HEK293 (cell line): ENCODE results near the gene BCL11A.

Experiments
- CTCF ChIP-seq: fragments of 450-650 bp; formaldehyde crosslinking; IDR thresholded peaks from 2 replicates; pipeline ENCODE4 v1.5.1; 2016; ENCODE audit warnings: missing biosample characterization, missing genetic modification characterization
- EGR2 ChIP-seq: fragments of 450-650 bp; formaldehyde crosslinking; IDR thresholded peaks from 2 replicates; pipeline ENCODE4 v1.5.1; 2016; ENCODE audit warnings: low read depth, missing biosample characterization, missing genetic modification characterization
- GLI4 ChIP-seq: fragments of 450-650 bp; formaldehyde crosslinking; IDR thresholded peaks from 2 replicates; pipeline ENCODE4 v1.5.1; 2016; ENCODE audit warnings: missing biosample characterization, missing genetic modification characterization
- IKZF3 ChIP-seq: fragments of 450-650 bp; IDR thresholded peaks from 2 replicates; pipeline ENCODE4 v1.5.0; 2018; ENCODE audit warnings: missing biosample characterization, mild to moderate bottlenecking, missing genetic modification characterization, moderate library complexity
- KLF16 ChIP-seq: fragments of 450-650 bp; formaldehyde crosslinking; IDR thresholded peaks from 2 replicates; pipeline ENCODE4 v1.5.1; 2017; ENCODE audit warnings: missing biosample characterization, missing genetic modification characterization
- KLF7 ChIP-seq: fragments of 450-650 bp; formaldehyde crosslinking; IDR thresholded peaks from 2 replicates; pipeline ENCODE4 v1.5.1; 2016; ENCODE audit warnings: missing biosample characterization, missing genetic modification characterization, borderline replicate concordance
- KLF8 ChIP-seq: fragments of 450-650 bp; formaldehyde crosslinking; IDR thresholded peaks from 2 replicates; pipeline ENCODE4 v1.5.1; 2016; ENCODE audit warnings: missing biosample characterization, missing genetic modification characterization
- OSR2 ChIP-seq: fragments of 450-650 bp; formaldehyde crosslinking; IDR thresholded peaks from 2 replicates; pipeline ENCODE4 v1.5.1; 2016; ENCODE audit warnings: missing biosample characterization, missing genetic modification characterization
- YY1 ChIP-seq: fragments of 450-650 bp; formaldehyde crosslinking; IDR thresholded peaks from 2 replicates; pipeline ENCODE4 v1.5.1; 2018; ENCODE audit warnings: missing biosample characterization, missing genetic modification characterization
- YY2 ChIP-seq: fragments of 450-650 bp; formaldehyde crosslinking; IDR thresholded peaks from 2 replicates; pipeline ENCODE4 v1.5.1; 2016; ENCODE audit warnings: missing biosample characterization, missing genetic modification characterization
- ZBTB10 ChIP-seq: fragments of 450-650 bp; formaldehyde crosslinking; IDR thresholded peaks from 2 replicates; pipeline ENCODE4 v1.5.1; 2016; ENCODE audit warnings: missing biosample characterization, missing genetic modification characterization
- ZBTB17 ChIP-seq: fragments of 450-650 bp; formaldehyde crosslinking; IDR thresholded peaks from 2 replicates; pipeline ENCODE4 v1.5.1; 2016; ENCODE audit warnings: missing biosample characterization, missing genetic modification characterization
- ZBTB20 ChIP-seq: fragments of 450-650 bp; formaldehyde crosslinking; IDR thresholded peaks from 2 replicates; pipeline ENCODE4 v1.5.1; 2016; ENCODE audit warnings: missing biosample characterization, missing genetic modification characterization
- ZBTB8A ChIP-seq: fragments of 450-650 bp; formaldehyde crosslinking; IDR thresholded peaks from 2 replicates; pipeline ENCODE4 v1.5.1; 2016; ENCODE audit warnings: missing biosample characterization, missing genetic modification characterization
- ZNF138 ChIP-seq: fragments of 450-650 bp; formaldehyde crosslinking; IDR thresholded peaks from 2 replicates; pipeline ENCODE4 v1.5.1; 2016; ENCODE audit warnings: missing biosample characterization, missing genetic modification characterization, borderline replicate concordance
- ZNF140 ChIP-seq: fragments of 450-650 bp; formaldehyde crosslinking; IDR thresholded peaks from 2 replicates; pipeline ENCODE4 v1.5.1; 2016; ENCODE audit warnings: missing biosample characterization, missing genetic modification characterization
- ZNF248 ChIP-seq: fragments of 450-650 bp; formaldehyde crosslinking; IDR thresholded peaks from 2 replicates; pipeline ENCODE4 v1.5.1; 2017; ENCODE audit warnings: missing biosample characterization, missing genetic modification characterization
- ZNF335 ChIP-seq: fragments of 450-650 bp; formaldehyde crosslinking; conservative IDR thresholded peaks from 2 replicates; pipeline ENCODE4 v1.5.1; 2016; ENCODE audit warnings: missing biosample characterization, missing genetic modification characterization
- ZNF341 ChIP-seq: fragments of 450-650 bp; formaldehyde crosslinking; IDR thresholded peaks from 2 replicates; pipeline ENCODE4; 2016; ENCODE audit warnings: low read depth, missing biosample characterization, missing genetic modification characterization
- ZNF354C ChIP-seq: fragments of 450-650 bp; formaldehyde crosslinking; IDR thresholded peaks from 2 replicates; pipeline ENCODE4 v1.5.1; 2016; ENCODE audit warnings: missing biosample characterization, missing genetic modification characterization, low read depth, borderline replicate concordance
- ZNF398 ChIP-seq: fragments of 450-650 bp; formaldehyde crosslinking; IDR thresholded peaks from 2 replicates; pipeline ENCODE4 v1.5.1; 2017; ENCODE audit warnings: missing biosample characterization, missing genetic modification characterization
- ZNF404 ChIP-seq: fragments of 450-650 bp; formaldehyde crosslinking; IDR thresholded peaks from 2 replicates; pipeline ENCODE4 v1.5.1; 2017; ENCODE audit warnings: missing biosample characterization, missing genetic modification characterization
- ZNF473 ChIP-seq: fragments of 450-650 bp; formaldehyde crosslinking; IDR thresholded peaks from 2 replicates; pipeline ENCODE4 v1.5.1; 2017; ENCODE audit warnings: missing biosample characterization, missing genetic modification characterization
- ZNF521 ChIP-seq: fragments of 450-650 bp; formaldehyde crosslinking; IDR thresholded peaks from 2 replicates; pipeline ENCODE4 v1.5.1; 2017; ENCODE audit warnings: missing biosample characterization, mild to moderate bottlenecking, missing genetic modification characterization
- ZNF544 ChIP-seq: fragments of 450-650 bp; formaldehyde crosslinking; IDR thresholded peaks from 2 replicates; pipeline ENCODE4 v1.5.0; 2017; ENCODE audit warnings: missing biosample characterization, missing genetic modification characterization
- ZNF558 ChIP-seq: fragments of 450-650 bp; formaldehyde crosslinking; IDR thresholded peaks from 2 replicates; pipeline ENCODE4 v1.5.1; 2016; ENCODE audit warnings: missing biosample characterization, missing genetic modification characterization
- ZNF623 ChIP-seq: fragments of 450-650 bp; formaldehyde crosslinking; IDR thresholded peaks from 2 replicates; pipeline ENCODE4 v1.5.1; 2016; ENCODE audit warnings: missing biosample characterization, missing genetic modification characterization
- ZNF624 ChIP-seq: fragments of 450-650 bp; formaldehyde crosslinking; IDR thresholded peaks from 2 replicates; pipeline ENCODE4 v1.5.1; 2017; ENCODE audit warnings: missing biosample characterization, missing genetic modification characterization
- ZNF660 ChIP-seq: fragments of 450-650 bp; IDR thresholded peaks from 2 replicates; pipeline ENCODE4 v1.5.1; 2018; ENCODE audit warnings: missing biosample characterization, mild to moderate bottlenecking, missing genetic modification characterization
- ZNF677 ChIP-seq: fragments of 450-650 bp; IDR thresholded peaks from 2 replicates; pipeline ENCODE4 v1.5.0; 2018; ENCODE audit warnings: missing biosample characterization, mild to moderate bottlenecking, missing genetic modification characterization, moderate library complexity
- ZNF707 ChIP-seq: fragments of 450-650 bp; formaldehyde crosslinking; IDR thresholded peaks from 2 replicates; pipeline ENCODE4 v1.5.1; 2016; ENCODE audit warnings: missing biosample characterization, missing genetic modification characterization
- ZNF747 ChIP-seq: fragments of 450-650 bp; formaldehyde crosslinking; IDR thresholded peaks from 2 replicates; pipeline ENCODE4 v1.5.1; 2016; ENCODE audit warnings: missing biosample characterization, missing genetic modification characterization
- ZNF830 ChIP-seq: fragments of 450-650 bp; IDR thresholded peaks from 2 replicates; pipeline ENCODE4 v1.5.0; 2018; ENCODE audit warnings: missing biosample characterization, missing genetic modification characterization, low read depth, mild to moderate bottlenecking, moderate library complexity
- ZSCAN4 ChIP-seq: fragments of 450-650 bp; formaldehyde crosslinking; IDR thresholded peaks from 2 replicates; pipeline ENCODE4 v1.5.1; 2017; ENCODE audit warnings: missing biosample characterization, missing genetic modification characterization

Gene BCL11A

GRCh38 chr2:60550178-60550983 is 3.1 kb downstream of the BCL11A start (continued):
- TF ChIP-seq CTCF (tag by site-specific recombination) (peak; percentile 73), ZNF354C (tag by site-specific recombination) (no peak), ZNF624 (no peak), KLF8 (peak; percentile 61), ZNF707 (tag by site-specific recombination) (no peak), ZNF398 (peak; percentile 87), ZNF138 (tag by site-specific recombination) (no peak), KLF7 (tag by site-specific recombination) (no peak), ZNF558 (tag by site-specific recombination) (no peak), ZNF341 (tag by site-specific recombination) (peak; percentile 89), ZBTB10 (tag by site-specific recombination) (peak; percentile 97), ZNF544 (no peak), ZNF404 (tag by site-specific recombination) (no peak), ZBTB17 (peak; percentile 43; the same call in 1 of the 2 replicates), ZNF248 (tag by site-specific recombination) (no peak), ZNF747 (tag by site-specific recombination) (no peak), ZSCAN4 (tag by site-specific recombination) (no peak; the same call in 1 of the 2 replicates), GLI4 (tag by site-specific recombination) (no peak), YY1 (peak; percentile 39; the same call in 1 of the 2 replicates), OSR2 (tag by site-specific recombination) (no peak), ZBTB20 (tag by site-specific recombination) (peak; percentile 81), IKZF3 (peak; percentile 57), KLF16 (tag by site-specific recombination) (peak; percentile 48; the same call in 1 of the 2 replicates), EGR2 (tag by site-specific recombination) (peak; percentile 75), ZBTB8A (tag by site-specific recombination) (peak; percentile 18; the same call in 1 of the 2 replicates), YY2 (0 out of 2 replicates have a peak, but pooled peaks have one; percentile 26), ZNF335 (tag by site-specific recombination) (peak; percentile 71), ZNF660 (no peak), ZNF677 (no peak), ZNF830 (tag by site-specific recombination) (no peak), ZNF623 (tag by site-specific recombination) (no peak), ZNF473 (tag by site-specific recombination) (no peak), ZNF140 (no peak), ZNF521 (tag by site-specific recombination) (no peak)
